Fibroblast of lung (primary cell): ENCODE data around the gene GOLPH3.

Experiments used
- CTCF ChIP-seq, 2 donors: IDR thresholded peaks in 1 of 2; conservative IDR thresholded peaks in 1 of 2; 1 replicate in 1 of 2; 2 replicates in 1 of 2; pipeline ENCODE4 v1.5.1; 2011 to 2012; ENCODE audit warnings: low read length in 2 of 2, control low read depth in 1 of 2, inconsistent platforms in 1 of 2, low read depth in 1 of 2, mild to moderate bottlenecking in 1 of 2
- EZH2 ChIP-seq: IDR thresholded peaks from 2 replicates; pipeline ENCODE4 v1.5.1; 2012; ENCODE audit warnings: low read length, control low read depth, mild to moderate bottlenecking; ENCODE audit errors: missing control alignments

DNA sequence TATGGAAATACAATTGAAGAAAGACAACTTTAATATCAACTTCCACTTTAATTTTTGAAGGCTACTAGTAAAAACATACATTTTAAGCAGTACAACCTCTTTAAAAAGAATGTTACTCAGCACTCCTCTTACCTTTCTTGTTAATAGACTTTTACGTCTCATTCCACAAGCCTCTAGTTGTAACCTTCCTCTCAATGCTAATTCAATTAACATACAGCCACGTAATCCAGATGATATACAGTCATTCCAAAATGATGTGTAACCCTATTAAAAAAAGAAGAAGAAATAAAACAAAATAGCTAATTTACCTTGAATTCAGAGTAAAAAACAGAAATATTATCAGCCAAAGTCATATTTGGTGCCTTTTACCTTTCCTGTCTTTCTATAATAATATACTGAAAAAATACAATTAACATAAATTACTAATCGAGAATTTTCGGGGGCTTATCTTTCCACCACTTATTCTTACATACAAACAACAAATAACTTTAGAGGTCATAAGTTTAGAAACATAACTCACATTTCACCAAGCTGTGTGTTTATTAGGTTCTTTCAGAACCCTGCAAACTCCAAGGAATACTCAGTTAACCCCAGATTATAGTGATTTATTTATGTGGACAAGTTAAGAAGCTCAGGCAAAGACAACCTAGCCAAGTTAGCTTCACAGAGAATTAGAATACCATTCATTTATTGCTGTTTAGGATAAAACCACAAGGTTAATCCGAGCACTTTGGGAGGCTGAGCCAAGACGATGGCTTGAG lies 30.3 kb downstream of the GOLPH3 start:
- TF ChIP-seq CTCF (conservative IDR thresholded peaks at IDR 0.05 in 1 of 2, IDR thresholded peaks at IDR 0.05 in 1 of 2; ENCODE audit: low read depth in 1 of 2, low read length in 2 of 2) (no peak), EZH2 (no peak)
